IMR-90 (cell line): ENCODE data around the gene PAX8. TPM values are rescaled to one million over a fixed set of nuclear protein-coding genes. Genes with fewer than 3 reads are reported as not detected.

Source experiments
- ATAC-seq: fragments of 200-7000 bp; cut with Tn5 transposase; 2 replicates; pipeline ENCODE4 v1.9.1; 2020; ENCODE audit warnings: low read depth, mild to moderate bottlenecking, moderate library complexity
- BruUV-seq: library from RNA; stranded (reverse); fragments of 400-500 nt; replicated peaks from 2 replicates; lab custom pipeline; 2021; lab: Mats Ljungman, UMichigan
- CTCF ChIA-PET: fragments of 300-600 bp; formaldehyde crosslinking; extraction: SDS; loops from one replicate; lab custom pipeline; 2021; ENCODE audit warnings: antibody characterized with exemption; lab: Yijun Ruan, JAX
- POLR2A ChIA-PET: fragments of 300-600 bp; sonication (Branson Sonifier 250); formaldehyde crosslinking; loops from one replicate; lab custom pipeline; 2022; ENCODE audit warnings: antibody characterized with exemption; ENCODE audit not compliant: unreplicated experiment; lab: Charles Lee
- DNase-seq: peaks from one replicate; pipeline ENCODE4 v3.0.0; 2013
- H2AFZ ChIP-seq: replicated peaks from 2 replicates; pipeline ENCODE3; 2013; ENCODE audit warnings: low read length, mild to moderate bottlenecking; ENCODE audit not compliant: poor library complexity
- H2AK5ac ChIP-seq: 2 replicates; pipeline ENCODE4 v1.6.1; 2013; ENCODE audit warnings: low read depth, low read length, inconsistent platforms
- H2AK9ac ChIP-seq: replicated peaks from 2 replicates; pipeline ENCODE3; 2013; ENCODE audit warnings: mild to moderate bottlenecking, low read depth, low read length, moderate library complexity; ENCODE audit not compliant: poor library complexity
- H2BK120ac ChIP-seq: 2 replicates; pipeline ENCODE4 v1.6.1; 2013; ENCODE audit warnings: low read depth, low read length, inconsistent platforms
- H2BK15ac ChIP-seq: 3 replicates; pipeline ENCODE4 v1.6.1; 2013; ENCODE audit warnings: low read depth, low read length, inconsistent platforms
- H2BK20ac ChIP-seq: 2 replicates; pipeline ENCODE4 v1.6.1; 2013; ENCODE audit warnings: low read depth, mild to moderate bottlenecking, inconsistent platforms, low read length, moderate library complexity
- H2BK5ac ChIP-seq: 2 replicates; pipeline ENCODE4 v1.6.1; 2013; ENCODE audit warnings: mild to moderate bottlenecking, low read depth, low read length, inconsistent platforms; ENCODE audit not compliant: poor library complexity, severe bottlenecking
- H3K14ac ChIP-seq: replicated peaks from 2 replicates; pipeline ENCODE4 v1.6.1; 2013; ENCODE audit warnings: low read depth, low read length, inconsistent platforms
- H3K18ac ChIP-seq: 2 replicates; pipeline ENCODE4 v1.6.1; 2013; ENCODE audit warnings: low read depth, low read length, control low read depth
- H3K23ac ChIP-seq: 2 replicates; pipeline ENCODE4 v1.6.1; 2013; ENCODE audit warnings: low read depth, low read length, inconsistent platforms
- H3K27ac ChIP-seq: 2 replicates; pipeline ENCODE4 v1.5.1; 2013; ENCODE audit warnings: mild to moderate bottlenecking, control low read depth, low read length; ENCODE audit not compliant: insufficient read depth
- H3K27me3 ChIP-seq: 2 replicates; pipeline ENCODE4 v1.6.1; 2013; ENCODE audit warnings: low read length; ENCODE audit not compliant: control insufficient read depth, insufficient read depth
- H3K36me3 ChIP-seq: 2 replicates; pipeline ENCODE4 v1.6.1; 2013; ENCODE audit warnings: low read length, mixed read lengths; ENCODE audit not compliant: control insufficient read depth, insufficient read depth
- H3K4ac ChIP-seq: 2 replicates; pipeline ENCODE4 v1.6.1; 2013; ENCODE audit warnings: low read depth, low read length, inconsistent platforms
- H3K4me1 ChIP-seq: 2 replicates; pipeline ENCODE4 v1.6.1; 2013; ENCODE audit warnings: low read length, mixed read lengths; ENCODE audit not compliant: control insufficient read depth, insufficient read depth
- H3K4me2 ChIP-seq: 2 replicates; pipeline ENCODE4 v1.6.1; 2013; ENCODE audit warnings: low read depth, mild to moderate bottlenecking, control low read depth, low read length, moderate library complexity
- H3K4me3 ChIP-seq: 2 replicates; pipeline ENCODE4 v1.5.1; 2013; ENCODE audit warnings: low read depth, mild to moderate bottlenecking, control low read depth, low read length, moderate library complexity; ENCODE audit not compliant: insufficient read depth
- H3K56ac ChIP-seq: 2 replicates; pipeline ENCODE4 v1.6.1; 2013; ENCODE audit warnings: low read length, inconsistent platforms; ENCODE audit not compliant: insufficient read depth; ENCODE audit errors: extremely low read depth
- H3K79me1 ChIP-seq, 2 experiments: 2 replicates each; pipeline ENCODE4 v1.6.1; 2013; ENCODE audit warnings: low read length in 2 of 2, inconsistent platforms in 1 of 2, low read depth in 1 of 2
- H3K9ac ChIP-seq: 2 replicates; pipeline ENCODE4 v1.6.1; 2013; ENCODE audit warnings: low read depth, low read length, control low read depth
- H3K9me1 ChIP-seq: 2 replicates; pipeline ENCODE4 v1.6.1; 2013; ENCODE audit warnings: low read length, inconsistent platforms; ENCODE audit not compliant: insufficient read depth
- H3K9me3 ChIP-seq: 2 replicates; pipeline ENCODE4 v1.6.1; 2013; ENCODE audit warnings: low read length; ENCODE audit not compliant: control insufficient read depth, insufficient read depth
- H4K20me1 ChIP-seq: 2 replicates; pipeline ENCODE4 v1.6.1; 2013; ENCODE audit warnings: low read length, inconsistent platforms; ENCODE audit not compliant: insufficient read depth
- H4K5ac ChIP-seq: 2 replicates; pipeline ENCODE4 v1.6.1; 2013; ENCODE audit warnings: mild to moderate bottlenecking, low read depth, low read length, control low read depth
- H4K8ac ChIP-seq, 2 experiments: 2 replicates each; pipeline ENCODE4 v1.6.1; 2013; ENCODE audit warnings: low read depth in 2 of 2, low read length in 2 of 2, control low read depth in 1 of 2, inconsistent platforms in 1 of 2
- H4K91ac ChIP-seq: 2 replicates; pipeline ENCODE4 v1.6.1; 2013; ENCODE audit warnings: low read depth, low read length, inconsistent platforms; ENCODE audit not compliant: insufficient read depth
- CHD1 ChIP-seq: IDR thresholded peaks from 2 replicates; pipeline ENCODE4 v1.6.1; 2012; ENCODE audit warnings: low read depth, low read length, improper control_type of control experiment
- CTCF ChIP-seq: conservative IDR thresholded peaks from 2 replicates; pipeline ENCODE4 v1.5.1; 2012; ENCODE audit warnings: mild to moderate bottlenecking, low read depth, low read length, improper control_type of control experiment
- MAZ ChIP-seq: IDR thresholded peaks from 2 replicates; pipeline ENCODE4 v1.6.1; 2012; ENCODE audit warnings: low read depth, mild to moderate bottlenecking, low read length, improper control_type of control experiment, moderate library complexity, borderline replicate concordance
- NFE2L2 ChIP-seq: fragments of 150-350 bp; IDR thresholded peaks from 2 replicates; pipeline ENCODE4 v1.6.1; 2016; ENCODE audit warnings: low read depth, mild to moderate bottlenecking, low read length
- WGBS, 2 experiments: methylation state at CpG; one replicate each; pipeline versions ENCODE4 v1.1.5 to v1.1.7; 2013; ENCODE audit warnings: missing lambda C conversion rate in 2 of 2; ENCODE audit not compliant: insufficient read length in 1 of 2; ENCODE audit errors: extremely low coverage in 2 of 2; 5-methylcytosine and 5-hydroxymethylcytosine counted together
- dilution Hi-C: fragments of 300-500 bp; cut with HindIII; formaldehyde crosslinking; loops from one replicate; pipeline ENCODE4 v1.14.3; 2018; ENCODE audit warnings: low sequenced_read_pairs; ENCODE audit not compliant: unreplicated experiment
- in situ Hi-C: fragments of 300-500 bp; cut with MboI; formaldehyde crosslinking; loops from 3 replicates; pipeline ENCODE4 v1.14.3; 2019; ENCODE audit warnings: low sequenced_read_pairs, inconsistent platforms, mixed read lengths
- intact Hi-C: fragments of 100-400 bp; cut with micrococcal nuclease; formaldehyde crosslinking; loops from 2 replicates; pipeline ENCODE4 v1.10.0; 2022
- polyA plus RNA-seq, 3 experiments: library from polyadenylated mRNA; depleted of rRNA; stranded (reverse); fragments of >200 nt; gene quantifications; 2 replicates each; pipeline ENCODE4 v1.2.3, GENCODE V29; 2012; ENCODE audit warnings: low replicate concordance in 1 of 3
- total RNA-seq: library from RNA; depleted of rRNA; stranded (reverse); fragments of >200 nt; gene quantifications from 2 replicates; pipeline ENCODE4 v1.2.3, GENCODE V29; 2012

The PAX8 gene
- total and polyA plus RNA-seq, 2 of the 4 experiments (the other 2 are of a cell fraction), result 0.18 to 1.5 TPM

GRCh38 chr2:113216321-113216720, 62.4 kb downstream of the PAX8 start:
- no peak overlapping the region for H3K27ac ChIP-seq

More at GRCh38 chr2:113216321-113216720, 62.4 kb downstream of the PAX8 start:
- H2BK20ac ChIP-seq, result no peak overlapping the region
- H3K27me3 ChIP-seq, result no peaks in the 10 kb centered on the region; the same call in 1 of the 2 replicates
- no peak overlapping the region for H3K14ac ChIP-seq
- no peak overlapping the region for H2AK9ac ChIP-seq
- H3K18ac ChIP-seq, result no peak overlapping the region
- CTCF ChIA-PET, result no interaction called here
- 90% methylated on average over 2 of the region's 2 CpGs; no CpG with 5 or more reads in 1 of the 2 experiments for WGBS, 2 experiments
- intact Hi-C loops, result no loop called here
- no TSS peak for BruUV-seq
- no peak overlapping the region for H4K5ac ChIP-seq
- no peaks in the 10 kb centered on the region for H3K9me1 ChIP-seq
- no peaks in the 10 kb centered on the region for H3K9me3 ChIP-seq
- no peaks in the 10 kb centered on the region for H3K79me1 ChIP-seq
- H4K20me1 ChIP-seq, result no peaks in the 10 kb centered on the region
- H2BK5ac ChIP-seq, result no peak overlapping the region
- H4K8ac ChIP-seq, result no peak overlapping the region
- no peak overlapping the region for H3K9ac ChIP-seq
- no peak overlapping the region for H3K56ac ChIP-seq
- POLR2A ChIA-PET, result no interaction called here
- H2AFZ ChIP-seq, result no peak overlapping the region
- no peak overlapping the region for H2BK15ac ChIP-seq
- in situ Hi-C loops, result no loop called here
- DNase-seq (no peak), ATAC-seq (no peak)
- no peak overlapping the region for H2AK5ac ChIP-seq
- no peak overlapping the region for H3K23ac ChIP-seq
- no peak overlapping the region for H2BK120ac ChIP-seq
- no peak for TF ChIP-seq CHD1
- no peak for TF ChIP-seq NFE2L2
- TF ChIP-seq MAZ, result no peak
- TF ChIP-seq CTCF, result no peak
- no peaks in the 10 kb centered on the region for H3K36me3 ChIP-seq
- dilution Hi-C loops, result no loop called here
- no peak overlapping the region for H3K4me3 ChIP-seq
- no peak overlapping the region for H3K4ac ChIP-seq
- H3K4me1 ChIP-seq, result peaks cover 5% of the 10 kb centered on the region
- H3K4me2 ChIP-seq, result no peak overlapping the region
- H4K91ac ChIP-seq, result no peak overlapping the region
